Astrocyte (in vitro differentiated cells and primary cell): ENCODE data around the gene ARPC4. TPM values are rescaled to one million over a fixed set of nuclear protein-coding genes. Genes with fewer than 3 reads are reported as not detected.

Source experiments
- DNase-seq: peaks from one replicate; pipeline ENCODE4 v3.0.0-alpha.2; 2010; ENCODE audit warnings: low read depth
- FAIRE-seq: peaks from 2 replicates; lab custom pipeline; 2011; peaks lifted over from hg19 to GRCh38; lab: Jason Lieb, UNC
- H2AFZ ChIP-seq: 2 replicates; pipeline ENCODE4 v1.6.0; 2012; ENCODE audit warnings: low read depth, low read length, inconsistent platforms
- H3K27ac ChIP-seq: 2 replicates; pipeline ENCODE4 v1.5.1; 2011; ENCODE audit warnings: low read depth, low read length, inconsistent platforms
- H3K27me3 ChIP-seq: 2 replicates; pipeline ENCODE4 v1.6.0; 2011; ENCODE audit warnings: low read length, inconsistent platforms; ENCODE audit not compliant: insufficient read depth
- H3K36me3 ChIP-seq: 2 replicates; pipeline ENCODE4 v1.5.1; 2011; ENCODE audit warnings: low read length, inconsistent platforms; ENCODE audit not compliant: insufficient read depth
- H3K4me1 ChIP-seq: 2 replicates; pipeline ENCODE4 v1.5.1; 2011; ENCODE audit warnings: low read length, inconsistent platforms; ENCODE audit not compliant: insufficient read depth
- H3K4me2 ChIP-seq: 2 replicates; pipeline ENCODE4 v1.6.0; 2012; ENCODE audit warnings: low read length, inconsistent platforms
- H3K4me3 ChIP-seq: 2 replicates; pipeline ENCODE4 v1.5.1; 2011; ENCODE audit warnings: low read depth, mild to moderate bottlenecking, low read length, inconsistent platforms; ENCODE audit not compliant: insufficient read depth
- H3K79me2 ChIP-seq: 2 replicates; pipeline ENCODE4 v1.6.0; 2012; ENCODE audit warnings: mild to moderate bottlenecking, low read length, inconsistent platforms; ENCODE audit not compliant: insufficient read depth
- H3K9ac ChIP-seq: 2 replicates; pipeline ENCODE4 v1.6.0; 2012; ENCODE audit warnings: mild to moderate bottlenecking, low read length, inconsistent platforms
- H3K9me3 ChIP-seq: 2 replicates; pipeline ENCODE4 v1.5.1; 2012; ENCODE audit warnings: low read depth, mild to moderate bottlenecking, low read length, inconsistent platforms; ENCODE audit not compliant: insufficient read depth
- H4K20me1 ChIP-seq: 2 replicates; pipeline ENCODE4 v1.6.0; 2012; ENCODE audit warnings: low read length, inconsistent platforms; ENCODE audit not compliant: insufficient read depth
- H3K27ac Mint-ChIP-seq: one replicate; pipeline ENCODE4 v1.8.0; 2021; ENCODE audit warnings: mild to moderate bottlenecking, mixed read lengths; ENCODE audit not compliant: unreplicated experiment
- H3K27me3 Mint-ChIP-seq: one replicate; pipeline ENCODE4 v1.8.0; 2021; ENCODE audit warnings: low read depth, mixed read lengths; ENCODE audit not compliant: unreplicated experiment
- H3K36me3 Mint-ChIP-seq: one replicate; pipeline ENCODE4 v1.8.0; 2021; ENCODE audit warnings: low read depth, mixed read lengths; ENCODE audit not compliant: unreplicated experiment
- H3K4me1 Mint-ChIP-seq: one replicate; pipeline ENCODE4 v1.8.0; 2021; ENCODE audit warnings: low read depth, mixed read lengths; ENCODE audit not compliant: unreplicated experiment
- H3K4me3 Mint-ChIP-seq: one replicate; pipeline ENCODE4 v1.8.0; 2021; ENCODE audit warnings: mild to moderate bottlenecking, moderate library complexity, mixed read lengths; ENCODE audit not compliant: unreplicated experiment
- H3K9me3 Mint-ChIP-seq: one replicate; pipeline ENCODE4 v1.8.0; 2021; ENCODE audit warnings: mild to moderate bottlenecking, mixed read lengths; ENCODE audit not compliant: unreplicated experiment
- EZH2 ChIP-seq: IDR thresholded peaks from 2 replicates; pipeline ENCODE4 v1.6.1; 2012; ENCODE audit warnings: mild to moderate bottlenecking, low read length, inconsistent platforms; ENCODE audit not compliant: insufficient read depth
- total RNA-seq: library from RNA; stranded (reverse); gene quantifications from 2 replicates; pipeline ENCODE4 v1.2.1, GENCODE V29; 2021
- TF ChIP-seq, protein P1 (sequence below): IDR thresholded peaks from 2 replicates; pipeline ENCODE4 v1.5.1; 2011; ENCODE audit warnings: low read depth, mild to moderate bottlenecking, inconsistent platforms, low read length, moderate library complexity; ENCODE audit not compliant: insufficient read depth

ARPC4 gene
- total RNA-seq, 1 donor from 2014 or later, result 205 TPM

- H3K27me3 ChIP-seq, result no peaks in the 10 kb centered on the region
- H4K20me1 ChIP-seq, result no peaks in the 10 kb centered on the region
- Mint-ChIP-seq H3K27ac (no peak overlapping the region), H3K4me1 (no peaks in the 10 kb centered on the region), H3K4me3 (no peak overlapping the region), H3K9me3 (no peaks in the 10 kb centered on the region), H3K36me3 (peaks cover 23% of the 10 kb centered on the region), H3K27me3 (no peaks in the 10 kb centered on the region)
- no peaks in the 10 kb centered on the region for H3K9me3 ChIP-seq
- H3K27ac ChIP-seq, result no peak overlapping the region
- no peak overlapping the region for H2AFZ ChIP-seq
- no peaks in the 10 kb centered on the region for H3K36me3 ChIP-seq
- no peaks in the 10 kb centered on the region for H3K79me2 ChIP-seq
- no peak overlapping the region for H3K4me2 ChIP-seq
- no peak for FAIRE-seq
- no peak overlapping the region for H3K4me3 ChIP-seq
- no peak overlapping the region for H3K9ac ChIP-seq
- DNase-seq, result no peak
- TF ChIP-seq EZH2, result no peak
- TF ChIP-seq, protein P1, sequence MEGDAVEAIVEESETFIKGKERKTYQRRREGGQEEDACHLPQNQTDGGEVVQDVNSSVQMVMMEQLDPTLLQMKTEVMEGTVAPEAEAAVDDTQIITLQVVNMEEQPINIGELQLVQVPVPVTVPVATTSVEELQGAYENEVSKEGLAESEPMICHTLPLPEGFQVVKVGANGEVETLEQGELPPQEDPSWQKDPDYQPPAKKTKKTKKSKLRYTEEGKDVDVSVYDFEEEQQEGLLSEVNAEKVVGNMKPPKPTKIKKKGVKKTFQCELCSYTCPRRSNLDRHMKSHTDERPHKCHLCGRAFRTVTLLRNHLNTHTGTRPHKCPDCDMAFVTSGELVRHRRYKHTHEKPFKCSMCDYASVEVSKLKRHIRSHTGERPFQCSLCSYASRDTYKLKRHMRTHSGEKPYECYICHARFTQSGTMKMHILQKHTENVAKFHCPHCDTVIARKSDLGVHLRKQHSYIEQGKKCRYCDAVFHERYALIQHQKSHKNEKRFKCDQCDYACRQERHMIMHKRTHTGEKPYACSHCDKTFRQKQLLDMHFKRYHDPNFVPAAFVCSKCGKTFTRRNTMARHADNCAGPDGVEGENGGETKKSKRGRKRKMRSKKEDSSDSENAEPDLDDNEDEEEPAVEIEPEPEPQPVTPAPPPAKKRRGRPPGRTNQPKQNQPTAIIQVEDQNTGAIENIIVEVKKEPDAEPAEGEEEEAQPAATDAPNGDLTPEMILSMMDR, result no peak
- no peaks in the 10 kb centered on the region for H3K4me1 ChIP-seq
These were observed 36.2 kb downstream of the ARPC4 start for GRCh38 chr3:9828801-9829755.

DNA sequence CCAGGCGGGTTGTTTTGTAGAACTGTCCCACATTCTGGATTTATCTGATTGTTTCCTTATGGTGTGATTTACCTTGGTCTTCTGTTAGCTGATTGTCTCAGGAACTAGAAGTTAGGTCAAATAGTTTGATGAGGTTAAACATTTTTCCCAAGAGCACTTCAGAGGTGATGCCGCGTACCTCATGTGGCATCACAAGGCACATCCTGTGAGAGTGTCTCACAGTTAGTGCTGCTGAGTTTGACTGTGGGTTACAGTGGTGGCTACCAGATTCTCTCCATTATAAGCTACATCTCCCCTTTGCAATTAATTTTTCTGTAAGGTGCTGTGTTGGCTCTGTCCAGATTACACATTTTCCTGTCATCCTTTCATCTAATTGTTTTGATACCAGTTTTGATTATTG, 38.4 kb downstream of the ARPC4 start:
- Histone ChIP-seq H3K4me1 (no peaks in the 10 kb centered on the region), H3K4me2 (no peak overlapping the region), H3K9ac (no peak overlapping the region), H2AFZ (no peak overlapping the region), H3K9me3 (no peaks in the 10 kb centered on the region), H3K36me3 (no peaks in the 10 kb centered on the region), H3K79me2 (no peaks in the 10 kb centered on the region), H3K4me3 (no peak overlapping the region), H4K20me1 (no peaks in the 10 kb centered on the region), H3K27ac (no peak overlapping the region), H3K27me3 (no peaks in the 10 kb centered on the region)
- Mint-ChIP-seq H3K27me3 (no peaks in the 10 kb centered on the region), H3K36me3 (peaks cover 35% of the 10 kb centered on the region), H3K4me1 (no peaks in the 10 kb centered on the region), H3K4me3 (no peak overlapping the region), H3K9me3 (no peaks in the 10 kb centered on the region), H3K27ac (no peak overlapping the region)
- DNase-seq, result no peak
- FAIRE-seq, result no peak
- TF ChIP-seq EZH2, result no peak

GRCh38 chr3:9833078-9833477, 40.2 kb downstream of the ARPC4 start:
- no peak overlapping the region for H3K27ac ChIP-seq
- Mint-ChIP-seq H3K27me3 (no peaks in the 10 kb centered on the region), H3K4me3 (no peak overlapping the region), H3K27ac (no peak overlapping the region), H3K36me3 (peaks cover 38% of the 10 kb centered on the region), H3K9me3 (no peaks in the 10 kb centered on the region), H3K4me1 (peaks cover 2% of the 10 kb centered on the region)
- H3K9me3 ChIP-seq, result no peaks in the 10 kb centered on the region
- no peaks in the 10 kb centered on the region for H3K36me3 ChIP-seq
- no peak overlapping the region for H3K4me3 ChIP-seq
- H2AFZ ChIP-seq, result no peak overlapping the region
- no peaks in the 10 kb centered on the region for H3K27me3 ChIP-seq
- no peak for DNase-seq
- H4K20me1 ChIP-seq, result no peaks in the 10 kb centered on the region
- no peak overlapping the region for H3K4me2 ChIP-seq
- H3K4me1 ChIP-seq, result no peaks in the 10 kb centered on the region
- TF ChIP-seq, protein P1, result no peak
- no peaks in the 10 kb centered on the region for H3K79me2 ChIP-seq
- H3K9ac ChIP-seq, result no peak overlapping the region
- FAIRE-seq, result no peak
